ENCODE measurements around the gene ETV5.

GRCh38 chr3:186004209-186004608 is 104.7 kb downstream of the ETV5 start:
- no peak for TF ChIP-seq POLR2A (IDR thresholded peaks at IDR 0.05)
- TF ChIP-seq CTCF (IDR thresholded peaks at IDR 0.05) = no peak
- TF ChIP-seq EP300 (IDR thresholded peaks at IDR 0.05) = no peak
